WTC11 (cell line): ENCODE data around the gene AASS. TPM values are rescaled to one million over a fixed set of nuclear protein-coding genes. Genes with fewer than 3 reads are reported as not detected.

Experiments
- ATAC-seq: fragments of 200-7000 bp; cut with Tn5 transposase; 2 replicates; pipeline ENCODE4 v1.10.0; 2021; ENCODE audit warnings: mild to moderate bottlenecking, moderate library complexity
- CTCF ChIA-PET: fragments of 300-600 bp; sonication (Branson Sonifier 250); formaldehyde crosslinking; loops from one replicate; lab custom pipeline; 2021; ENCODE audit warnings: antibody characterized with exemption; lab: Charles Lee
- POLR2A ChIA-PET: fragments of 350-600 bp; sonication (Branson Sonifier 250); formaldehyde crosslinking; loops from one replicate; lab custom pipeline; 2021; ENCODE audit warnings: antibody characterized with exemption; lab: Charles Lee
- DNase-seq: peaks from one replicate; pipeline ENCODE4 v3.0.0; 2021; ENCODE audit warnings: low spot score
- H3K27ac Mint-ChIP-seq: 2 replicates; pipeline ENCODE4 v1.8.0; 2021; ENCODE audit warnings: mixed read lengths
- H3K27me3 Mint-ChIP-seq: 2 replicates; pipeline ENCODE4 v1.8.0; 2021; ENCODE audit warnings: low read depth, mild to moderate bottlenecking, moderate library complexity, mixed read lengths
- H3K36me3 Mint-ChIP-seq: 2 replicates; pipeline ENCODE4 v1.8.0; 2021; ENCODE audit warnings: mixed read lengths
- H3K4me1 Mint-ChIP-seq: 2 replicates; pipeline ENCODE4 v1.8.0; 2022; ENCODE audit warnings: mixed read lengths
- H3K4me3 Mint-ChIP-seq: 2 replicates; pipeline ENCODE4 v1.8.0; 2021; ENCODE audit warnings: mild to moderate bottlenecking, moderate library complexity, mixed read lengths
- H3K9me3 Mint-ChIP-seq: 2 replicates; pipeline ENCODE4 v1.8.0; 2021; ENCODE audit warnings: mixed read lengths
- CDX4 ChIP-seq: fragments of 250-450 bp; sonication (Bioruptor Pico); IDR thresholded peaks from 2 replicates; pipeline ENCODE4 v1.9.0; 2021; ENCODE audit warnings: moderate library complexity, mild to moderate bottlenecking, inconsistent platforms, borderline replicate concordance
- CREM ChIP-seq: sonication (generic); formaldehyde crosslinking; IDR thresholded peaks from 2 replicates; pipeline ENCODE4 v1.8.1; 2022; ENCODE audit warnings: mild to moderate bottlenecking, missing genetic modification reagents, moderate library complexity
- CTCF ChIP-seq: fragments of 200-600 bp; IDR thresholded peaks from 2 replicates; pipeline ENCODE4 v1.8.0; 2022; ENCODE audit warnings: antibody characterized with exemption
- E2F5 ChIP-seq: sonication (generic); formaldehyde crosslinking; IDR thresholded peaks from 2 replicates; pipeline ENCODE4 v1.8.1; 2022; ENCODE audit warnings: mild to moderate bottlenecking, moderate library complexity, missing genetic modification reagents
- ERG ChIP-seq: fragments of 250-450 bp; sonication (Bioruptor Pico); IDR thresholded peaks from 2 replicates; pipeline ENCODE4 v1.8.0; 2021; ENCODE audit warnings: mild to moderate bottlenecking
- ESRRA ChIP-seq: sonication (generic); formaldehyde crosslinking; IDR thresholded peaks from 2 replicates; pipeline ENCODE4 v1.8.1; 2022; ENCODE audit warnings: mild to moderate bottlenecking, missing genetic modification reagents, borderline replicate concordance
- GTF2I ChIP-seq: fragments of 250-450 bp; sonication (Bioruptor Pico); conservative IDR thresholded peaks from 2 replicates; pipeline ENCODE4 v1.4.0; 2021; ENCODE audit warnings: mild to moderate bottlenecking
- IRF1 ChIP-seq: sonication (generic); formaldehyde crosslinking; IDR thresholded peaks from 2 replicates; pipeline ENCODE4 v1.8.0; 2023; ENCODE audit warnings: missing genetic modification reagents
- JAZF1 ChIP-seq: fragments of 250-450 bp; sonication (Bioruptor Pico); IDR thresholded peaks from 2 replicates; pipeline ENCODE4 v1.9.0; 2021; ENCODE audit warnings: moderate library complexity, mild to moderate bottlenecking, inconsistent platforms
- KAT7 ChIP-seq: sonication (generic); formaldehyde crosslinking; IDR thresholded peaks from 2 replicates; pipeline ENCODE4 v1.8.1; 2023; ENCODE audit warnings: missing genetic modification reagents, mild to moderate bottlenecking, borderline replicate concordance
- MAX ChIP-seq: sonication (generic); formaldehyde crosslinking; IDR thresholded peaks from 2 replicates; pipeline ENCODE4 v1.8.0; 2022; ENCODE audit warnings: mild to moderate bottlenecking, missing genetic modification reagents
- MYBL2 ChIP-seq: sonication (generic); formaldehyde crosslinking; IDR thresholded peaks from 2 replicates; pipeline ENCODE4 v1.8.1; 2023; ENCODE audit warnings: mild to moderate bottlenecking, moderate library complexity, missing genetic modification reagents
- NFE2L1 ChIP-seq: sonication (generic); formaldehyde crosslinking; IDR thresholded peaks from 2 replicates; pipeline ENCODE4 v1.8.1; 2023; ENCODE audit warnings: missing genetic modification reagents
- NFYB ChIP-seq: sonication (generic); formaldehyde crosslinking; conservative IDR thresholded peaks from 2 replicates; pipeline ENCODE4 v1.8.0; 2022; ENCODE audit warnings: low read depth, missing genetic modification reagents
- OVOL2 ChIP-seq: fragments of 250-450 bp; sonication (Bioruptor Pico); IDR thresholded peaks from 2 replicates; pipeline ENCODE4 v1.9.0; 2021; ENCODE audit warnings: mild to moderate bottlenecking, borderline replicate concordance
- PRDM15 ChIP-seq: sonication (generic); formaldehyde crosslinking; IDR thresholded peaks from 2 replicates; pipeline ENCODE4 v1.8.0; 2022; ENCODE audit warnings: missing genetic modification reagents
- RELA ChIP-seq: sonication (generic); formaldehyde crosslinking; IDR thresholded peaks from 2 replicates; pipeline ENCODE4 v1.8.1; 2022; ENCODE audit warnings: missing genetic modification reagents, mild to moderate bottlenecking, borderline replicate concordance
- TEAD1 ChIP-seq: sonication (generic); formaldehyde crosslinking; IDR thresholded peaks from 2 replicates; pipeline ENCODE4 v1.8.0; 2022; ENCODE audit warnings: mild to moderate bottlenecking, missing genetic modification reagents
- ZBTB43 ChIP-seq: sonication (generic); formaldehyde crosslinking; IDR thresholded peaks from 2 replicates; pipeline ENCODE4 v1.8.1; 2023; ENCODE audit warnings: mild to moderate bottlenecking, missing genetic modification reagents
- ZMAT4 ChIP-seq: fragments of 250-450 bp; sonication (Bioruptor Pico); IDR thresholded peaks from 2 replicates; pipeline ENCODE4 v1.9.0; 2021; ENCODE audit warnings: mild to moderate bottlenecking
- ZNF317 ChIP-seq: sonication (generic); formaldehyde crosslinking; IDR thresholded peaks from 2 replicates; pipeline ENCODE4 v1.8.1; 2023; ENCODE audit warnings: low read depth, mild to moderate bottlenecking, moderate library complexity, missing genetic modification reagents, borderline replicate concordance
- total RNA-seq: library from RNA; stranded (reverse); gene quantifications from 3 replicates; pipeline ENCODE4 v1.2.3, GENCODE V29; 2021

Gene AASS
- total RNA-seq, 1 experiment from 2014 or later = 308 TPM

GRCh38 chr7:122082670-122083069 is 61.4 kb downstream of the AASS start:
- no peaks in the 10 kb centered on the region for H3K9me3 Mint-ChIP-seq
- ChIA-PET POLR2A (no interaction called here), CTCF (interaction anchor here (2.3 kb wide), 1 partner anchor 10 kb away, joined by 15 read pairs; no protein-coding TSS in a partner anchor)
- H3K36me3 Mint-ChIP-seq = peaks cover 85% of the 10 kb centered on the region
- TF ChIP-seq ESRRA (CRISPR knock-in tag) = no peak
- no peak for TF ChIP-seq JAZF1
- no peak for TF ChIP-seq OVOL2 (CRISPR knock-in tag)
- TF ChIP-seq RELA (CRISPR knock-in tag) = no peak
- TF ChIP-seq MYBL2 (CRISPR knock-in tag) = no peak
- TF ChIP-seq NFE2L1 = no peak
- no peak for TF ChIP-seq E2F5
- TF ChIP-seq ERG (CRISPR knock-in tag) = no peak
- no peak for TF ChIP-seq IRF1 (CRISPR knock-in tag)
- TF ChIP-seq TEAD1 (CRISPR knock-in tag) = no peak
- TF ChIP-seq MAX (CRISPR knock-in tag) = no peak
- no peak for TF ChIP-seq ZBTB43 (CRISPR knock-in tag)
- no peak for TF ChIP-seq GTF2I (CRISPR knock-in tag)
- TF ChIP-seq CDX4 (CRISPR knock-in tag) = no peak
- TF ChIP-seq CREM (CRISPR knock-in tag) = no peak
- TF ChIP-seq KAT7 = no peak
- no peak for TF ChIP-seq NFYB
- DNase-seq = no peak
- no peak overlapping the region for H3K4me3 Mint-ChIP-seq
- H3K4me1 Mint-ChIP-seq = peaks cover 68% of the 10 kb centered on the region
- no peaks in the 10 kb centered on the region for H3K27me3 Mint-ChIP-seq
- peak overlapping the region; percentile 97 for H3K27ac Mint-ChIP-seq
- peak; percentile 58 for ATAC-seq

- no peaks in the 10 kb centered on the region for H3K9me3 Mint-ChIP-seq
- ChIA-PET POLR2A (no interaction called here), CTCF (interaction anchor here (4.1 kb wide), 1 partner anchor 11 kb away, joined by 18 read pairs; no protein-coding TSS in a partner anchor)
- H3K27ac Mint-ChIP-seq = peak overlapping the region; percentile 93
- peaks cover 72% of the 10 kb centered on the region for H3K4me1 Mint-ChIP-seq
- no peak overlapping the region for H3K4me3 Mint-ChIP-seq
- H3K27me3 Mint-ChIP-seq = no peaks in the 10 kb centered on the region
- peaks cover 86% of the 10 kb centered on the region for H3K36me3 Mint-ChIP-seq
- ATAC-seq (no peak), DNase-seq (no peak)
- no peak for TF ChIP-seq MYBL2 (CRISPR knock-in tag)
- TF ChIP-seq CREM (CRISPR knock-in tag) = no peak
- TF ChIP-seq ZBTB43 (CRISPR knock-in tag) = no peak
- TF ChIP-seq TEAD1 (CRISPR knock-in tag) = no peak
- no peak for TF ChIP-seq CTCF
- TF ChIP-seq MAX (CRISPR knock-in tag) = no peak
- TF ChIP-seq ZMAT4 (CRISPR knock-in tag) = no peak
- no peak for TF ChIP-seq PRDM15 (CRISPR knock-in tag)
- no peak for TF ChIP-seq ZNF317 (CRISPR knock-in tag)
Measured at GRCh38 chr7:122082160-122082559, 61.9 kb downstream of the AASS start.
